ENCODE data around the gene IHH.

IHH gene

GRCh38 chr2:219058541-219059374 lies 2.0 kb downstream of the IHH start:
- Mint-ChIP-seq H3K27me3 (peaks cover 88% of the 10 kb centered on the region), H3K4me1 (ENCODE audit: low read depth) (peaks cover 24% of the 10 kb centered on the region), H3K27ac (no peak overlapping the region), H3K4me3 (peak overlapping the region; percentile 54), H3K36me3 (ENCODE audit: low read depth) (no peaks in the 10 kb centered on the region), H3K9me3 (no peaks in the 10 kb centered on the region)
- peak; percentile 46 for DNase-seq

DNA sequence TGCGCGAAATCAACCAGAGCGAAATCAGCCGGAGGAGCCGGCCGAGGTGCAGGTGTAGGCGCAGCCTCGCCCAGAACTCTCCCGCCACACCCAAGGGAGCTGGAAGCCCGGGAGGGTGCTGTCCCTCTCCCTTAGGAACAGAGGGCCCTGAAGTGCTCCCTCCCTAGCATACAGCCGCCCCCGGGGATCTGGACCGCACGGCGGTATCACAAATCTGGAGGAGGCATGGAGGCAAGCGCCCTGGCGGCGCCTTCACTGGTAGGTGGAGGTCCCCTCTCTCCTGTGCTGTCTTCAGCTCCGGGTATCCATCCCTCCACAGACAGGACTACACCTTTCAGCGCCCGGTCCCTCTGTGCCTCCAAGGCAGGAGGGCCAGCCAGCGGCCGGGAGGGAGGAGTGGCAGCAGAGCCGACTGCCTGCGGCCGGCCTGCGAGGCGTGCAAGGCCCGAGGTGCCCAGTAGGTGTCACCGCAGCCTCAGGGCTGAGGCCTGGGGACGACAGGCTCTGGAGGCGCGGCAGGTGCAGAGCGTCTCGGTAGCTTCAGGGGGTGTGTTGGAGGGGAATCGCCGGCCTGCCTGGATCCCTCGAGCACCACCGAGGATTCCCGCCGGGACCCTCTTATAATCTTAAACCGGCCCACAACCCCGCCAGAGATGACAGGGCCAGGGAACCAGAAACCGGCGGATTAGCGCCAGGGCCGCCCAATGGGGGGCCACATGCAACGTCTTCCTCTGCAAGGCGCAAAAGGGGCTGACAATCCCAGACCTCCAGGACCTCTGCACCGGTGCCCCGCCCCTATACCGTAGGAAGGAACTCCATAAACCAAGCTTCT lies 2.8 kb downstream of the IHH start:
- H3K9me3 Mint-ChIP-seq, result no peaks in the 10 kb centered on the region
- peak overlapping the region; percentile 54 for H3K4me3 Mint-ChIP-seq
- no peaks in the 10 kb centered on the region for H3K36me3 Mint-ChIP-seq (ENCODE audit: low read depth)
- peaks cover 24% of the 10 kb centered on the region for H3K4me1 Mint-ChIP-seq (ENCODE audit: low read depth)
- DNase-seq, result peak; percentile 88
- no peak overlapping the region for H3K27ac Mint-ChIP-seq
- H3K27me3 Mint-ChIP-seq, result peaks cover 80% of the 10 kb centered on the region

GRCh38 chr2:219056896-219057708 lies 3.6 kb downstream of the IHH start:
- Mint-ChIP-seq H3K4me3 (peak overlapping the region; percentile 54), H3K4me1 (ENCODE audit: low read depth) (peaks cover 24% of the 10 kb centered on the region), H3K27me3 (peaks cover 77% of the 10 kb centered on the region), H3K27ac (no peak overlapping the region), H3K9me3 (no peaks in the 10 kb centered on the region), H3K36me3 (ENCODE audit: low read depth) (no peaks in the 10 kb centered on the region)
- DNase-seq, result no peak

- no peaks in the 10 kb centered on the region for H3K9me3 Mint-ChIP-seq
- H3K4me1 Mint-ChIP-seq (ENCODE audit: low read depth), result peaks cover 21% of the 10 kb centered on the region
- H3K27me3 Mint-ChIP-seq, result peaks cover 74% of the 10 kb centered on the region
- no peaks in the 10 kb centered on the region for H3K36me3 Mint-ChIP-seq (ENCODE audit: low read depth)
- H3K4me3 Mint-ChIP-seq, result no peak overlapping the region
- no peak overlapping the region for H3K27ac Mint-ChIP-seq
- no peak for DNase-seq
Observed at GRCh38 chr2:219056176-219056895, 4.4 kb downstream of the IHH start.

DNA sequence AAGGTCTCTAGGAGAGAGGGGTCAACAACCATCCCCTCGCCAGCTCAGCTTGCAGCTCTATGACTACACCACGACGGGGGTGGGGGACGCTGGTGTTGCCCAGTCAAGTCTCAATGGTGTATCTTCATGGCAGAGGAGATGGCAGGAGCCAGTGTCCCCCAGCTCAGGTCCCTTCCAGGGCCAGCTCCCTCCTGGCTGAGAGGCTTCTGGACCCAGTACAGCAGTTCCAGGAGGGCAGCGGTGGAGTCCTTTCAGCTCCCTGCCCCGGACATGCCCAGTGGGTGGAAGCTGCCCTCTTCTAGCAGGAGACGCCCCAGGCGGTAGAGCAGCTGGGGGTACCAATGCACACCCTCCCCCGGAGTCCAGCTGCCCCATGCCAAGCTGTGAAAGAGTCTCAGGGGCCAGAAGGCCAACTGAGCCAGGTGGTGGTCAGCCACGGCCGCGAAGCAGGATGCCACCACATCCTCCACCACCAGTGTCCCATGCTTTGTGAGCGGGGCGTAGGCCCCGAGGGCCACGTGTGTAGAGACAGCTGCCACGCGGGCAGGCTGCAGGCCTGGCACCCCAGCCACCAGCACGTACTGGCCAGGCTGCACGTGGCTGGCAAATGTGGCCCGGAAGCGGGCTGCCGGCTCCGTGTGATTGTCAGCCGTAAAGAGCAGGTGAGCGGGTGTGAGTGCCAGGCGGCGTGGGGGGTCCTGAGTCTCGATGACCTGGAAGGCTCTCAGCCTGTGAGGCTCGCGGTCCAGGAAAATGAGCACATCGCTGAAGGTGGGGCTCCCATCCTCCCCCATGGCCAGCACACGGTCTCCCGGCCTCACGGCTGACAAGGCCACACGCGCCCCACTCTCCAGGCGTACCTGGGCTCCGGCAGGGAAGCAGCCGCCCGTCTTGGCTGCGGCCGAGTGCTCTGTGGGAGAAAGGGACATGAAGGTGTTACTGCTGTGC lies 5.5 kb downstream of the IHH start:
- H3K27me3 Mint-ChIP-seq, result peaks cover 76% of the 10 kb centered on the region
- H3K9me3 Mint-ChIP-seq, result no peaks in the 10 kb centered on the region
- DNase-seq, result no peak
- H3K36me3 Mint-ChIP-seq (ENCODE audit: low read depth), result no peaks in the 10 kb centered on the region
- H3K27ac Mint-ChIP-seq, result no peak overlapping the region
- peaks cover 20% of the 10 kb centered on the region for H3K4me1 Mint-ChIP-seq (ENCODE audit: low read depth)
- no peak overlapping the region for H3K4me3 Mint-ChIP-seq

GRCh38 chr2:219049282-219049681 lies 11.4 kb downstream of the IHH start:
- Mint-ChIP-seq H3K36me3 (ENCODE audit: low read depth) (no peaks in the 10 kb centered on the region), H3K27ac (no peak overlapping the region)

DNA sequence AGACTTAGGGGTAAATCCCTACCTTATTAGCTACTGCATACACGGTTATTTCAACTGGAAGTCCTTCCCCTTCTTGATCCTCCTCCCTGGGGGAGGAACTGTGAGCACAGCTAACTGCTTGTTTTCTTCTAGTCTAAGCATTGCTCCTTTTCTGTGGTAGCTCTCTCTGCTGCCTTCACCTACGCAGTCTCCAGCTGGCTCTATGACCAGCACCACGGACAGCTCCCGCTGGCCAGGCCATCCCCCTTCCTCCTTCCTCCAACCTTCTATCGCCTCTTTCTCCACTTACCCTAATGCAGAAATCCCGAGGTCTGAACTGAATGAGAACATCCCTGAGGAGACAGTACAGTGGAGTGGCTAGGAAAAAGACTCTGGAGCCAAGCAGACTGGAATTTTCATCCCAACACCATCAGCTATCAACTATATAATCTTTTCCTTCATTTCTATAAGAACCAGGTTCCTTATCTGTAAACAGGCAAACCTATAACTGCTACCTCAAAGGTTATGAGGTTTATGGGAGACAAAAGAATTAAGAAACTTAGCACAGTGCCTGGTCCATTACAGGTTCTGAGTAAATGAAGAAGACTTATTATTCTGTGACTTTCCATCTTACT lies 14.7 kb downstream of the IHH start:
- H3K27ac Mint-ChIP-seq, result no peak overlapping the region
- no peak overlapping the region for H3K4me3 Mint-ChIP-seq
- peaks cover 5% of the 10 kb centered on the region for H3K4me1 Mint-ChIP-seq (ENCODE audit: low read depth)
- peaks cover 78% of the 10 kb centered on the region for H3K27me3 Mint-ChIP-seq
- no peaks in the 10 kb centered on the region for H3K36me3 Mint-ChIP-seq (ENCODE audit: low read depth)
- H3K9me3 Mint-ChIP-seq, result no peaks in the 10 kb centered on the region
- DNase-seq, result no peak

More at GRCh38 chr2:219049282-219049681, 11.4 kb downstream of the IHH start:
- Mint-ChIP-seq H3K27me3 (peaks cover 64% of the 10 kb centered on the region), H3K9me3 (no peaks in the 10 kb centered on the region), H3K4me3 (no peak overlapping the region), H3K4me1 (ENCODE audit: low read depth) (no peaks in the 10 kb centered on the region)
- DNase-seq, result no peak

- Mint-ChIP-seq H3K27ac (no peak overlapping the region), H3K9me3 (no peaks in the 10 kb centered on the region), H3K27me3 (peaks cover 78% of the 10 kb centered on the region), H3K36me3 (ENCODE audit: low read depth) (no peaks in the 10 kb centered on the region), H3K4me3 (no peak overlapping the region), H3K4me1 (ENCODE audit: low read depth) (peaks cover 6% of the 10 kb centered on the region)
- DNase-seq, result no peak
Observed at GRCh38 chr2:219042750-219043149, 18.0 kb downstream of the IHH start.

GRCh38 chr2:219042157-219042556 lies 18.6 kb downstream of the IHH start:
- H3K27ac Mint-ChIP-seq, result no peak overlapping the region
- H3K4me1 Mint-ChIP-seq (ENCODE audit: low read depth), result peaks cover 6% of the 10 kb centered on the region
- no peaks in the 10 kb centered on the region for H3K36me3 Mint-ChIP-seq (ENCODE audit: low read depth)
- no peak for DNase-seq
- no peak overlapping the region for H3K4me3 Mint-ChIP-seq
- H3K9me3 Mint-ChIP-seq, result no peaks in the 10 kb centered on the region
- peaks cover 78% of the 10 kb centered on the region for H3K27me3 Mint-ChIP-seq

DNA sequence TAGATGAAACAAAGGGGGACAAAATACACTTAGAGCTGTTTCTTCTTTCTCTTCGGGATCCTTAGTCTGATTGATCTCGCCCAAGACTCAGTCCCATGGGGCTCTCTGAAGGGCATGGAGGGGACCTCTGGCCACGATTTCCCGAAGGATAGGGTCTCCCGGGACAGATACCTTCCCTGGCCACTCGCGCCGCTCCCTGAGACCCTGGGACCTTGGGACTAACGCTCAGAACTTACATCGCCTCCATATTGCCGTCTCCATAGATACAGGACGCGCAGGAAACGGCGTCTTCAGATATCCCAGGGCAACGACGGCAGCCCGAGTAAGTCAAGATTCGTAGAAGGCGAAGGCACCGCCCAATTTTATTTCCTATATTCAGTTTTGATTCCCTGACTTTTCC lies 19.5 kb downstream of the IHH start, which contains the start of gene CFAP65:
Gene CFAP65, minus strand, starts transcription at position 265 of the 400 bp plus-strand sequence. CDS start 2,468 bp downstream, outside the sequence.
- Mint-ChIP-seq H3K27me3 (peaks cover 76% of the 10 kb centered on the region), H3K27ac (no peak within 1 kb of the TSS), H3K9me3 (no peaks in the 10 kb centered on the region), H3K4me3 (peak within 1 kb of the TSS; percentile 73), H3K4me1 (ENCODE audit: low read depth) (peaks cover 6% of the 10 kb centered on the region), H3K36me3 (ENCODE audit: low read depth) (no peaks in the 10 kb centered on the region)
- peak; percentile 44 for DNase-seq

DNA sequence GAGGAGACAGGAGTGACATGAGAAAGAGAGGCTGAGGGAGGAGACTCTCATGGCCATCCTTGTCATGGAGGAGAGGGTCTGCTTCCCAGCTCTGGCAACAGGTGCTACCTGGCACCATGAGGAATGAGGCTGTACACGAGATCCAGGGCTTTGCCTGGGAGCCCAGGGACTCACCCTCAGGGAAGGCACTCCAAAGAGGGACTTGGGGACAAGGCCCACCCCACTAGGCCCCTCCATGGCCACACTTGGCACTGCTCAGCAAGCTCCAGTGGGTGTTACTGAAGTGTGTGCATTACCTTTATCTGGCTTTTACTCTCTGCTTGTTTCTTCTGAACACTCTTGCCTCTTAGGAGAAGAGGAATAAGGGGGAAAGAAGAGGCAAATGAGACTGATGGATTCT lies 22.1 kb downstream of the IHH start:
- H3K27me3 Mint-ChIP-seq, result peaks cover 77% of the 10 kb centered on the region
- H3K4me3 Mint-ChIP-seq, result no peak overlapping the region
- H3K36me3 Mint-ChIP-seq (ENCODE audit: low read depth), result no peaks in the 10 kb centered on the region
- DNase-seq, result no peak
- H3K4me1 Mint-ChIP-seq (ENCODE audit: low read depth), result peaks cover 6% of the 10 kb centered on the region
- no peaks in the 10 kb centered on the region for H3K9me3 Mint-ChIP-seq
- no peak overlapping the region for H3K27ac Mint-ChIP-seq

DNA sequence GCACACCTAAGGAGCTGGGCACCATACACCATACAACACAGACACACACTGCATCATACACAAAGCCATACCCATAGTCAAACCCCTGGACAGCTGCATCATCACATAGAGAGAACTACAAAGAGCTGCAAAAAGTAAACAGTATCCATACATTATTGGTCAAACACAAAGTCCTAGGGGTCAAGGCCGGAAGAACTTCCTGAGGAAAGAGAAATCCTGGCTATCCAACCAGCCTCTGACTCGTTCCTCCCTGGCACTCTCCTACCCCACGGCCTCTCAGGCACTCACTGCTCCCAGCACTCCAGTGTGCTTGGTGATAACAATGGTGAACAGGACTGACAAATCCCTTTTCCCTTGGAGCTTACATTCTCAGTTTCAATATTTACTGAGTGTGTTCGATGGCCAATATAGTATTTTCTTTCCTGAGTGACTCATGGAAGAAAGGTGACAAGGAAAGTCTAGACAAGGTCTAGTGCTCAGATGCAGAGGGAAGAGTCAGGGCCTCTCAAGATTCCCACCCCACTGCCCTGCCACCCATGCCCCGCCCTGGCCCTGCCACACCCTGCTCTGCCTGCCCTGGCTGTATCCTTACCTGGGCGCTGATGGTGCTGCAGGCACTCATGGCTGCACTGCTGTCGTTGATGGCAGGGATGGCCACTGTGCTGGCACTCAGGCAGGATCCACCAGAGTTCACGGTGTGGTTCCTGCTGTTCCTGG lies 22.8 kb downstream of the IHH start:
- no peaks in the 10 kb centered on the region for H3K9me3 Mint-ChIP-seq
- H3K36me3 Mint-ChIP-seq (ENCODE audit: low read depth), result no peaks in the 10 kb centered on the region
- no peak overlapping the region for H3K4me3 Mint-ChIP-seq
- no peak overlapping the region for H3K27ac Mint-ChIP-seq
- peaks cover 72% of the 10 kb centered on the region for H3K27me3 Mint-ChIP-seq
- DNase-seq, result no peak
- H3K4me1 Mint-ChIP-seq (ENCODE audit: low read depth), result peaks cover 6% of the 10 kb centered on the region
